HL-60 (cell line): ENCODE data around the gene ELMO1.

Source experiments
- DNase-seq, 2 experiments: peaks; one replicate each; pipeline ENCODE4 v3.0.0-alpha.2; 2010 to 2020; ENCODE audit warnings: low read depth in 1 of 2, low spot score in 1 of 2
- H3K27ac ChIP-seq: fragments of 250-450 bp; sonication (Bioruptor Pico); replicated peaks from 2 replicates; pipeline ENCODE4 v1.5.1; 2020; ENCODE audit warnings: mild to moderate bottlenecking, moderate library complexity
- H3K27me3 ChIP-seq: fragments of 250-450 bp; sonication (Bioruptor Pico); 2 replicates; pipeline ENCODE4 v1.5.1; 2021; ENCODE audit warnings: mild to moderate bottlenecking, moderate library complexity; ENCODE audit not compliant: insufficient read depth, poor library complexity, severe bottlenecking
- H3K4me3 ChIP-seq: replicated peaks from 2 replicates; pipeline ENCODE4 v1.5.1; 2011; ENCODE audit warnings: mild to moderate bottlenecking, control low read depth, low read length; ENCODE audit not compliant: insufficient read depth
- CTCF ChIP-seq: IDR thresholded peaks from one replicate; pipeline ENCODE4 v1.5.1; 2011; ENCODE audit warnings: low read length, control low read depth, inconsistent platforms; ENCODE audit not compliant: insufficient read depth
- GABPA ChIP-seq: IDR thresholded peaks from 2 replicates; pipeline ENCODE4 v1.6.1; 2012; ENCODE audit warnings: low read depth
- POLR2AphosphoS5 ChIP-seq: IDR thresholded peaks from 2 replicates; pipeline ENCODE4 v1.6.1; 2012; ENCODE audit warnings: low read depth
- REST ChIP-seq: IDR thresholded peaks from 2 replicates; pipeline ENCODE4 v1.6.1; 2012; ENCODE audit warnings: low read depth; ENCODE audit not compliant: insufficient replicate concordance
- SPI1 ChIP-seq: IDR thresholded peaks from 2 replicates; pipeline ENCODE4 v1.6.1; 2012; ENCODE audit warnings: low read depth, mild to moderate bottlenecking, borderline replicate concordance

The ELMO1 gene

DNA sequence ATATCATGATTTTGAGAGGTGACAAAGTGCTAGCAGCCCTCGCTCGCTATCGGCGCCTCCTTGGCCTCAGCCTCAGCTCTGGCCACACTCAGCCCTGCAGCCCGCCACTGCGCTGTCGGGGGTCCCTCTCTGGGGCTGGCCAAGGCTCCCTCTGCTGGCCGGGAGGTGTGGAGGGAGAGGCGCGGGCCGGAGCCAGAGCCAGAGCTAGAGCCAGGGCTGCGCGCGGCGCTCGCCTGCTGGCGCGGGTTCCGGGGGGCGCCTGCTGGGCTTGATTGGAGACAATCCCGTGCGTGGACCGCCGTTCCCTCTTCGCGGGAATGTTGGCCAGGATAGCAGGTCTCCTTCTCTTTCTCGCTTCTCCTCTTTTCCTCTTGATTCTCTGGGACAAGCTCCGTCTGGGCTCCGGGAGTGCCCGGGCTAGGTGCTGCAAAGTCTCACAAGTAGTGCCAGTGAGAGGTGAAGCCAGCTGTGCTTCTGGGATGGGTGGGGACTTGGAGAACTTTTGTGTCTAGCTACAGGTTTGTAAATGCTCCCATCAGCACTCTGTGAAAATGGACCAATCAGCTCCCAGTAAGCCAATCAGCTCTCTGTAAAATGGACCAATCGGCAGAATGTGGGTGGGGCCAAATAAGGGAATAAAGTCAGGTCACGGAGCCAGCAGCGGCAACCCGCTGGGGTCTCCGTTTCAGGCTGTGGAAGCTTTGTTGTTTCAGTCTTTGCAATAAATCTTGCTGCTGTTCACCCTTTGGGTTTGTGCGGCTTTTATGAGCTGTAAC lies 43.4 kb upstream of the ELMO1 start:
- no peak overlapping the region for H3K4me3 ChIP-seq
- no peak overlapping the region for H3K27ac ChIP-seq
- no peaks in the 10 kb centered on the region for H3K27me3 ChIP-seq
- DNase-seq = no peak
- TF ChIP-seq POLR2AphosphoS5 (no peak), GABPA (no peak), CTCF (no peak), REST (no peak), SPI1 (no peak)

DNA sequence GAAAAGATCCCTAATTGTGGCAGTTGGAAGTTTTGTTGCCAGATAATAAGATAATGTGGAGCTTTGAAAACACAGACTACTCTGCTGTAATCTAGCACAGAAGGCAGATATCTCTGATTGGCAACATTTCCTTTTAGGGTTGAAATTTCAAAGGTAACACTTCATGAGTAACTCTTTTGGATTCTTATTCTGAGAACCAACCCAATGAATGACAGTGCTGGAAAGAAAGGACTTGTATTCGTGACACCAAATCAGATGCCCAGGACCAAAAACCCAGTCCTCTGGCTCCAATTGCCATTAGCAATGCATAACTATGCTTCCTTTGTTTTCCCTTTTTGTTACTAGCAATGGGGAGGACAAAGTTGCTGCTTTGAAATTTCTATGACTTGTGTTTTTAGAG lies 41.0 kb upstream of the ELMO1 start:
- Histone ChIP-seq H3K27ac (no peak overlapping the region), H3K4me3 (no peak overlapping the region), H3K27me3 (no peaks in the 10 kb centered on the region)
- TF ChIP-seq SPI1 (no peak), POLR2AphosphoS5 (no peak)
- no peak for DNase-seq

DNA sequence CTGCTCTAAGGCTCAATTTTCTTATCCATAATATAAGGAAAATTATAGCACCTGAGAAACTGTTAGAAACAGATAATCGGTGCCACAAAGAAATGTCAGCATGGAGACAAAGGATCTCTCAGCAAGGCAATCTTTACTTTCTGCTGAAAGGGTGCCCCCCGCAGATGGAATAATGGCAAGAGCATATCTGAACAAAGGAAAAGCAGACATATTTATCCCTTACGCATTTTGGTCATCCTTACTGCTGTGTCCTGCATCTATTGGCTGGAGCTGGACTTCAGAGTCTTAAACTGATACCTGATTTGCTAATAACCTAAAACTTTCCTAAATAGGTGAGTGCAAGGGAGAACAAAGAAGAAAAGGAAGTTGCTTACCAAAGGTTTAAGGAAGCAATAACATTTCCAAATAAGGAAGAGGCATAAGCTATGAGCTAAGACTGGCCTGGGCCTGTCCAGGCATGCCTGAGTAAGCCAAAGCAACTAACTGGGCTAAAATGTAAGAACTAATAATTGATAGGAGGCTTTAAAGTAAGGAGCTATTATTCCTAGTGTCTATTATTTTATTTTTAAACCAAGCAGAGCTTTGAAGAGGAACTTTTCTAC lies 39.6 kb upstream of the ELMO1 start:
- TF ChIP-seq SPI1 = no peak
- H3K27ac ChIP-seq = no peak overlapping the region; the same call in 1 of the 2 replicates

GRCh38 chr7:37484426-37485073 lies 35.9 kb upstream of the ELMO1 start:
- H3K27me3 ChIP-seq = no peaks in the 10 kb centered on the region
- no peak for TF ChIP-seq GABPA
- TF ChIP-seq SPI1 = no peak
- no peak for TF ChIP-seq POLR2AphosphoS5
- no peak for TF ChIP-seq REST
- TF ChIP-seq CTCF = no peak
- H3K27ac ChIP-seq = no peak overlapping the region
- no peak for DNase-seq
- H3K4me3 ChIP-seq = no peak overlapping the region

More for the DNA sequence above, 39.6 kb upstream of the ELMO1 start:
- H3K27me3 ChIP-seq = no peaks in the 10 kb centered on the region
- H3K4me3 ChIP-seq = no peak overlapping the region
- peak in 1 of 2 experiments; percentile 55 for DNase-seq
